Ascending aorta (tissue), 2 donors: ENCODE results near the gene ARID4B. TPM values are rescaled to one million over a fixed set of nuclear protein-coding genes. Genes with fewer than 3 reads are reported as not detected.

Source experiments
- DNase-seq, 2 donors: peaks; one replicate each; pipeline ENCODE4 v3.0.0-alpha.2; 2019; ENCODE audit warnings: low spot score in 2 of 2
- H3K27ac ChIP-seq, 2 donors: fragments of 200-600 bp; sonication (generic); one replicate each; pipeline ENCODE4 v1.5.1; 2016 to 2017; ENCODE audit warnings: mild to moderate bottlenecking in 1 of 2
- H3K27me3 ChIP-seq: fragments of 200-600 bp; sonication (generic); one replicate; pipeline ENCODE4 v1.5.1; 2017
- H3K36me3 ChIP-seq, 2 donors: fragments of 200-600 bp; sonication (generic); one replicate each; pipeline ENCODE4 v1.5.1; 2016
- H3K4me1 ChIP-seq, 2 donors: fragments of 200-600 bp; sonication (generic); one replicate each; pipeline ENCODE4 v1.5.1; 2016 to 2017; ENCODE audit warnings: mild to moderate bottlenecking in 1 of 2
- H3K4me3 ChIP-seq, 2 donors: fragments of 200-600 bp; sonication (generic); one replicate each; pipeline ENCODE4 v1.5.1; 2016 to 2017; ENCODE audit warnings: mild to moderate bottlenecking in 1 of 2
- H3K9me3 ChIP-seq, 2 donors: fragments of 200-600 bp; sonication (generic); one replicate each; pipeline ENCODE4 v1.5.1; 2016
- intact Hi-C: fragments of 100-400 bp; cut with DNase I; formaldehyde crosslinking; loops from one replicate; pipeline ENCODE4 v1.15.1; 2023
- total RNA-seq: library from RNA; depleted of rRNA; stranded (reverse); fragments of >200 nt; gene quantifications from one replicate; pipeline ENCODE4 v1.1.0, GENCODE V29; 2016
- TF ChIP-seq, protein P1 (sequence below), 3 experiments: fragments of 200-600 bp in 2 of 3; fragments of 450-650 bp in 1 of 3; sonication (generic) in 2 of 3; IDR thresholded peaks; one replicate each; pipeline ENCODE4 v1.5.1; 2016 to 2019; ENCODE audit warnings: antibody characterized with exemption in 3 of 3, mild to moderate bottlenecking in 1 of 3, moderate library complexity in 1 of 3

The ARID4B gene
- total RNA-seq, 1 donor from 2014 or later = 22.5 TPM

DNA sequence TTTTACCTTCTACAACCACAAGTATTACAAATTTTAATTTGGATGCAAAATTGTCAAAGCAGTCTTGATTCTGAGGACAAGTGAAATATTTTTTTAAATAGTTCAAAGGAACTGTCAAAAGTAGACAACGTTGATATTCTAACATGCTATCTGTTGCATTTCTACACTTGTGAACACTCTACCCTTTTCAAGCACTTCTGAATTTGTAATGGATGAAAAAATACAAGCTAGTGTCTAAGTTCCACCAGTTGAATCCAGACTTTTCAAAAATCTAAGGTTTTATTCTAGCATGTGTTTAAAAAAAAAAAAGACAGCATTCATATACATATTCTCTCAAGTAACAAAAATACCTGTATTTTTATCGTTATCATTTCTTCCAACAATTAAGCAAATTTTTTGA lies 2.1 kb downstream of the ARID4B start:
- H3K27ac ChIP-seq = peak overlapping the region in 1 of 2 donors; percentile 100

DNA sequence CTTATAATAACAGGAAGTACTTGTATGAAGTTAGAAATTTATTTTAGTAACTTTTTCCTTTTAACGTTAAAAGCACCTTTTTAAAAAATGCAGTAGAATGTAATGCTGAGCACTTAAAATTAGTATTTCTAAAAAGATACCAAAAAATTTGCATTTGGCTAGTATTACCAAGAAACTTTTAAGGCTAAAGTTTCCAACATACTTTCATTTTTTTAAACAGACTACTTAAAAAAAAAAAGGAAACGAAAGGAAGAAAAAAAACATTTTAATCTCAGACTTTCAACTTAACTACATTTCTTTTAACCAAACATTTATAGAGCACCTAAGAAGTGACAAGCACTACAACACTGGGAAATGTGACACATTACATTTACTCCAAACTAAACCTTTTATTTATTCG lies 2.8 kb downstream of the ARID4B start:
- no peak for DNase-seq
- no peaks in the 10 kb centered on the region for H3K36me3 ChIP-seq
- H3K27ac ChIP-seq = no peak overlapping the region
- H3K4me3 ChIP-seq = peak overlapping the region in 1 of 2 donors; percentile 98
- TF ChIP-seq, protein P1, sequence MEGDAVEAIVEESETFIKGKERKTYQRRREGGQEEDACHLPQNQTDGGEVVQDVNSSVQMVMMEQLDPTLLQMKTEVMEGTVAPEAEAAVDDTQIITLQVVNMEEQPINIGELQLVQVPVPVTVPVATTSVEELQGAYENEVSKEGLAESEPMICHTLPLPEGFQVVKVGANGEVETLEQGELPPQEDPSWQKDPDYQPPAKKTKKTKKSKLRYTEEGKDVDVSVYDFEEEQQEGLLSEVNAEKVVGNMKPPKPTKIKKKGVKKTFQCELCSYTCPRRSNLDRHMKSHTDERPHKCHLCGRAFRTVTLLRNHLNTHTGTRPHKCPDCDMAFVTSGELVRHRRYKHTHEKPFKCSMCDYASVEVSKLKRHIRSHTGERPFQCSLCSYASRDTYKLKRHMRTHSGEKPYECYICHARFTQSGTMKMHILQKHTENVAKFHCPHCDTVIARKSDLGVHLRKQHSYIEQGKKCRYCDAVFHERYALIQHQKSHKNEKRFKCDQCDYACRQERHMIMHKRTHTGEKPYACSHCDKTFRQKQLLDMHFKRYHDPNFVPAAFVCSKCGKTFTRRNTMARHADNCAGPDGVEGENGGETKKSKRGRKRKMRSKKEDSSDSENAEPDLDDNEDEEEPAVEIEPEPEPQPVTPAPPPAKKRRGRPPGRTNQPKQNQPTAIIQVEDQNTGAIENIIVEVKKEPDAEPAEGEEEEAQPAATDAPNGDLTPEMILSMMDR (IDR thresholded peaks at IDR 0.05) = no peak
- no peaks in the 10 kb centered on the region for H3K9me3 ChIP-seq
- intact Hi-C loops = loop anchor here (10.0 kb wide), 1 partner anchor 740 kb away; no protein-coding TSS in a partner anchor
- peaks cover 5 to 27% of the 10 kb centered on the region in 2 donors for H3K4me1 ChIP-seq
- no peaks in the 10 kb centered on the region for H3K27me3 ChIP-seq

More for the DNA sequence above, 2.1 kb downstream of the ARID4B start:
- H3K4me3 ChIP-seq = peak overlapping the region; percentile 66 to 98
- no peak for DNase-seq
- no peaks in the 10 kb centered on the region for H3K9me3 ChIP-seq
- H3K27me3 ChIP-seq = no peaks in the 10 kb centered on the region
- H3K36me3 ChIP-seq = no peaks in the 10 kb centered on the region
- peaks cover 5 to 33% of the 10 kb centered on the region in 2 donors for H3K4me1 ChIP-seq
- TF ChIP-seq, protein P1 (IDR thresholded peaks at IDR 0.05) = no peak
- intact Hi-C loops = loop anchor here (10.0 kb wide), 1 partner anchor 741 kb away; no protein-coding TSS in a partner anchor

DNA sequence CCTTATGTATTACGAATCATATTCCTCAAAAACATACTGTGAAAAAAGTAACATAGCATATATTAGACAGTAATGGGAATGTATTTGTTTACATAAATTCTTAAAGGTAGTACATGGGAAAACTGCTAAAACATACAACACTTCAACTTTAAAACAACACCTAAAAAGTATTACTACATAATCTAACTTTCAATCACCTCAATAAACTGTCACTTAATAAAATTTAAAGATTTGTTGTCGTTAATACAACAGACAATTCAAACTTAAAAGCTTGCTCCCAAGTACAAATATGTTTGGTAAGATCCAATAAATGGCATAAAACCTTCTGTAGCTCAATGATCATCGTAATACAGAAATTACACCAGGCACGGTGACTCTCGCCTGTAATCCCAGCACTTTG lies 3.7 kb downstream of the ARID4B start:
- intact Hi-C loops = loop anchor here (10.0 kb wide), 1 partner anchor 739 kb away; no protein-coding TSS in a partner anchor
- peaks cover 0 to 2% of the 10 kb centered on the region in 2 donors for H3K36me3 ChIP-seq
- no peaks in the 10 kb centered on the region for H3K27me3 ChIP-seq
- no peak for DNase-seq
- peaks cover 5 to 22% of the 10 kb centered on the region in 2 donors for H3K4me1 ChIP-seq
- H3K9me3 ChIP-seq = no peaks in the 10 kb centered on the region
- no peak overlapping the region for H3K27ac ChIP-seq
- H3K4me3 ChIP-seq = peak overlapping the region in 1 of 2 donors; percentile 10
- TF ChIP-seq, protein P1 (IDR thresholded peaks at IDR 0.05) = no peak

DNA sequence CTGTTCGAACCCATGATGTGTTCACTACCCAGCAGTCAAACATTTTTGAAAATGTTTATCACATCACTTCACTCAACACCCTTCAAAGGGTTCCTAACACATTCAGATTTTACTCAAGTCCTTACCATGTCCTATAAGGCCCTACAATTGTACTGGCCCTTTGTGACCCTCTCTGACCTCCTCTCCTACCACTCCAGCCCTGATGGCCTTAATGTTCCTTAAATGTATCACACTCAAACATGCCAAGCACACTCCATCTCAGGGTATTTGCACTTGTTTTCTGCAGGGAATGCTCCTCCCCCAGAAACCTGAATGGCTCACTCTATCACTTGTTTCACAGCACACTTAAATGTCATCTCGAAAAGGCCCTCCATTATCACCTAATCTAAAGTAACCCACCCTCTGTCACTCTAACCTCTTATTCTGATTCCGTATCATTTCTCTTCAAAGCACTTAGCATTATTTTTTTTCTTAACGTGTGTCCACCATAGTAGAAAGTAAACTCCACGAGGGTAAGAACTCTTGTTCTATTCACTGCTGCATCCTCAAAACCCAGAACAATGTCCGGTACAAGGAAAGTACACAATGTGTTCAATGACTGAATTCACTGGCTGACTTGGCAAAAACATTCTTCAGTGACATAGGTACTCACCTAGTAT lies 7.3 kb downstream of the ARID4B start:
- Histone ChIP-seq H3K9me3 (no peaks in the 10 kb centered on the region), H3K36me3 (peaks cover 0 to 13% of the 10 kb centered on the region in 2 donors), H3K4me3 (no peak overlapping the region), H3K27me3 (no peaks in the 10 kb centered on the region), H3K27ac (no peak overlapping the region), H3K4me1 (peaks cover 0 to 15% of the 10 kb centered on the region in 2 donors)
- no peak for DNase-seq
- TF ChIP-seq, protein P1 (IDR thresholded peaks at IDR 0.05) = no peak
- intact Hi-C loops = loop anchor here (10.0 kb wide), 1 partner anchor 736 kb away; no protein-coding TSS in a partner anchor

DNA sequence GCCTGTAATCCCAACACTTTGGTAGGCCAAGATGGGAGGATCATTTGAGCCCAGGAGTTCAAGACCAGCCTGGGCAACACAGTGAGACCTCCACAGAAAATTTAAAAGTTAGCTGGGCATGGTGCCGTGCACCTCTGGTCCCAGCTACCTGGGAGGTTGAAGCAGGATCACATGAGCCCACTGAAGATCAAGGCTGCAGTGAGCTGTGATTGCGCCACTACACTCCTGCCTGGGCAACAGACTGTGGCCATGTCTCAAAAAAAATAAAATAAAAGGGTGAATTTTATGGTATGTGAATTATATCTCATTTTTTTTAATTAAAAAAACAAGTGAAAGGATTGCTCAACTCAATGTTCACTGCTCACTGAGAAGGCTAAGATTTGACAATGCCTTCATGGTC lies 8.7 kb downstream of the ARID4B start:
- no peak for DNase-seq
- Histone ChIP-seq H3K27me3 (no peaks in the 10 kb centered on the region), H3K36me3 (peaks cover 0 to 13% of the 10 kb centered on the region in 2 donors), H3K4me3 (no peak overlapping the region), H3K27ac (no peak overlapping the region), H3K9me3 (no peaks in the 10 kb centered on the region), H3K4me1 (peaks cover 0 to 6% of the 10 kb centered on the region in 2 donors)
- TF ChIP-seq, protein P1 (IDR thresholded peaks at IDR 0.05) = no peak
- intact Hi-C loops = no loop called here
